GM10266 (cell line): Measurements from ENCODE around the gene GRIP1.

Experiments
- DNase-seq: peaks from one replicate; pipeline ENCODE4 v3.0.0; 2012; ENCODE audit errors: extremely low spot score
- TF ChIP-seq, protein P1 (sequence below): IDR thresholded peaks from 2 replicates; pipeline ENCODE4 v1.5.1; 2012; ENCODE audit warnings: mild to moderate bottlenecking, low read depth; ENCODE audit not compliant: control insufficient read depth, insufficient read depth; ENCODE audit errors: missing control alignments

GRIP1 gene

DNA sequence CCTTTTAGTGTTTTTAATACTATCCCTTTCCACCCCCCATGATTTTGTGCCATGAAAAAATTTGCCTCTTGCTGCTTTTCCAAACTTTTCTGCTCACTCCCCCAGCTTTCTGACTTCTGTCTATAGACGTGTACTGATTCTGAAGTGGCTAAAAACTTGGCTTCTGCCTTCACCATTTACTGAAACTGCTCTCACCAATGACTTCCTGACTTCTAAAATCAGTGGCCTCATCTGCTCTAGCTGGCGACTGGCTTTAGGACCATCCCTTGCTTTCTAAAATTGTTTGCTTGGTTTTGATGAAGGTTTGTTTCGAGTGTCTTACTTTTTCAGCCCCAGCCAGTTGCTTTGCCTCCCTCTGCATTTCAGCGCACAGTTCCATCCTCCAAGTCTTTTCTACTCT is 231.2 kb downstream of the GRIP1 start:
- TF ChIP-seq, protein P1, sequence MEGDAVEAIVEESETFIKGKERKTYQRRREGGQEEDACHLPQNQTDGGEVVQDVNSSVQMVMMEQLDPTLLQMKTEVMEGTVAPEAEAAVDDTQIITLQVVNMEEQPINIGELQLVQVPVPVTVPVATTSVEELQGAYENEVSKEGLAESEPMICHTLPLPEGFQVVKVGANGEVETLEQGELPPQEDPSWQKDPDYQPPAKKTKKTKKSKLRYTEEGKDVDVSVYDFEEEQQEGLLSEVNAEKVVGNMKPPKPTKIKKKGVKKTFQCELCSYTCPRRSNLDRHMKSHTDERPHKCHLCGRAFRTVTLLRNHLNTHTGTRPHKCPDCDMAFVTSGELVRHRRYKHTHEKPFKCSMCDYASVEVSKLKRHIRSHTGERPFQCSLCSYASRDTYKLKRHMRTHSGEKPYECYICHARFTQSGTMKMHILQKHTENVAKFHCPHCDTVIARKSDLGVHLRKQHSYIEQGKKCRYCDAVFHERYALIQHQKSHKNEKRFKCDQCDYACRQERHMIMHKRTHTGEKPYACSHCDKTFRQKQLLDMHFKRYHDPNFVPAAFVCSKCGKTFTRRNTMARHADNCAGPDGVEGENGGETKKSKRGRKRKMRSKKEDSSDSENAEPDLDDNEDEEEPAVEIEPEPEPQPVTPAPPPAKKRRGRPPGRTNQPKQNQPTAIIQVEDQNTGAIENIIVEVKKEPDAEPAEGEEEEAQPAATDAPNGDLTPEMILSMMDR, result no peak
- no peak for DNase-seq

DNA sequence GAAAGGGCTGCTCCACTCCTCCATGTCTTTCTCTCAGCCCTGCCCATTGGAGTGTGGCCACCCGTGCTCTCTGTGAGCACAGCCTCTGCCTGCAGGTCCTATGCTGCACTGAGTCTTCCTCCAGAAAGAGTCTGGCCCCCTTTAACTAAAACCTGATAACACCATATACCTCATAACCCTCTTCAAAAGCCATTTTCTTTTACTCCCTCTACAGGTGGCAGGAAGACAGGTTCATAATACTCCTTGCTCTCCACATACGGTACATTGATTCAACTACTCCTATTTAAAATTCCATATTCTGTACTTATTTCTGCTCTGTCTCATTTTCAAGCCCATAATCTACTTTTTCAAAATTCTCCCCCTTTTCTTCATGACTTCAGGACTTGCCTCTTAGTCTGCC is 232.6 kb downstream of the GRIP1 start:
- TF ChIP-seq, protein P1, result no peak
- DNase-seq, result no peak

DNA sequence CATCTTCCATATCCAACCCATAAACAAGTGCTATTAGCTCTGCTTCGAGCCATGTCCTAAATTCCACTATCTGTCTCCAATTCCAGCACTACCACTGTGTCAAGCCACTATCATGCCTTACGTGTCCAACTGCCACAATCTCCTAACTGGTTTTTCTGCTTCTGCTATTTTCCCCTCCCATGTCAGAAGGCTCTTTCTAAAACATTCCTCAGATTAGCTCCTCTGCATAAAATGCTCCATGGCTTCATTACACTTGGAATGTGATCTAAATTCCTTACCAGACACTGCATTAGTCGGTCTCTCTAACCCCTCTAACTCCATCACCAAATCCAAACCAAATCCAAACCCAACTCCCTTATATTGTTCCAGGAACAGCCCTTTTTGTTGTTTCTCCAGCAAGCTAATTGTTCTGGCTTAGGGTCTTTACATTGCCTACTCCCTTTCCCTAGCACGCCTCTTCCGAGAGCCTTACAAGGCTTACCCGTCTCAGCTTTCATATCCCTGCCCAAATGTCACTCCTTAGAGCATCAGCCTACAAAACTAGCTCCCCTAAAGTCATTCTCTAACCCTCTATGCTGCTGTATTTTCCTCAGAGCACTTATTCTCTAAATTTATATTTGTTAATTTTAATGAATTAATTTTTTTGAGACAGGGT is 236.8 kb downstream of the GRIP1 start:
- TF ChIP-seq, protein P1, result no peak
- no peak for DNase-seq

DNA sequence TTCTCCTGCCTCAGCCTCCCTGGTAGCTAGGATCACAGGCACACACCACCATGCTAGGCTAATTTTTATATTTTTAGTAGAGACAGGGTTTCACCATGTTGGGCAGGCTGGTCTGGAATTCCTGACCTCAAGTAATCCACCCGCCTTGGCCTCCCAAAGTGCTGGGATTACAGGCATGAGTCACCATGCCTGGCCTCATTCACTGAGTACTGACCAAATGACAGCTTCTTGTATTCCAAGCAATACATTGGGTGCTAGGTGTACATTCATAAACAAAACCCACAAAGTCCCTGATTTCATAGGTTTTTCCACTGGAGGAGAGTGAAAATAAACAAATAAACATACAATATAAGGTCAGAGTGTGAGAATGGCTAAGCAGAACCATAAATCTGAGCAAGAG is 240.3 kb downstream of the GRIP1 start:
- TF ChIP-seq, protein P1, result no peak
- DNase-seq, result no peak

DNA sequence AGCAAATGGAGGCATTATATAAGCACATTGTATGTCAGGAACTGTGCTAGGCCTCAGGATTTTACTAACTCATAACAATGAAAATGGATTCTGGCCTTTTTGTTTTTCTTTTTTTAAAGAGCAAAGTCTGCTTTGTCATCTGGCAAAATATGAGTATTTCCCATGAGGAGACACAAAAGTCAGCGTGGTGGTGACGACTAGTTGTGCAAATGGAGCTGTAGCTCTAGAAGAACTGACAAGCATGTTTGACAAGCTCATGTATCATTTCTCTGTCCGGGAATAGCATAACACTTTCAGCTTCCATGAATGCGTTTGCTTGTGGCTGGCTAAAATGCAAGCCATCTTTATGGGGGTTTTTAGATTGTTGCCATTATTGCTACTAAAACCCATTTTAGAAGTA is 248.8 kb downstream of the GRIP1 start:
- no peak for DNase-seq
- TF ChIP-seq, protein P1, result no peak

DNA sequence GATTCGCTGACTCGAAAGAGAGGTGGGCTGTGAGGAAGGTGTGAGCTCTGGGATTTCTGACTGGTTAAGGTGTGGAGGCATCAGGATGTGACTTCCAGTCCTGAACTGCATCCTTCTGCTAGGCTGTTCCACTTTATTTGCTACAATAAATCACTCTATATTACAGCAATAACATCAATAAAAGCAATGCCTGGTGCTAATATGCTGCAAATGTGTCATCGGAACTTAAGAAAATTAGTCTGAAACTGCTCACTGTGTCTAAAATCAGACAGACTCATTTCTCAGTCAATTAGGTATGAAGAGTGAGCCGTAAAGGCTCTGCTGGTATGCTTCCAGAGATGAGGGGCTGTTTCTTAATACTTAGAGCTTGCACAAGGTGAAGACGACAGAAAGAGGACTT is 250.0 kb downstream of the GRIP1 start:
- DNase-seq, result no peak
- TF ChIP-seq, protein P1, result no peak

DNA sequence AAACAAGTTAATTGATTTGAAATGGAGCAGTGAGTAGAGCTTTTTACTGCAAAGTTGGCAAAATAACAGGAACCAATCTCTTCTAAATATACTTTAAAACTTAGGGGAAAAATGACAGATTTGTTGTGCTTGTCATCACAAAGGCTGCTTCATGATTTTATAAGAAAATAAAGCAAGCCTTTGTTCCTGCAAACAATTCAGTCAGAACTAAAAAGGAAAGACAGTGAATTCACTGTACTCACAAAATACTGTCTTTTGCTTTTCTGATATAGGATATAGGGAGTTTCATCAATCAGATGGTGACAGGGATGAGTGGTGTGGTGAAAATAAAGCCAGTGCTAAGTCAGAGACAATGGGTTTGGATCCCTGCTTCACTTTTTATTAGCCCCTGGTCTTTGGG is 250.6 kb downstream of the GRIP1 start:
- TF ChIP-seq, protein P1, result no peak
- no peak for DNase-seq
